ENCODE measurements around the gene ATG10.
"Not testable (repeated sequence)": the region's sequence is repeated elsewhere in the genome, so short reads cannot be mapped to it uniquely, and the experiment has no call there.

DNA sequence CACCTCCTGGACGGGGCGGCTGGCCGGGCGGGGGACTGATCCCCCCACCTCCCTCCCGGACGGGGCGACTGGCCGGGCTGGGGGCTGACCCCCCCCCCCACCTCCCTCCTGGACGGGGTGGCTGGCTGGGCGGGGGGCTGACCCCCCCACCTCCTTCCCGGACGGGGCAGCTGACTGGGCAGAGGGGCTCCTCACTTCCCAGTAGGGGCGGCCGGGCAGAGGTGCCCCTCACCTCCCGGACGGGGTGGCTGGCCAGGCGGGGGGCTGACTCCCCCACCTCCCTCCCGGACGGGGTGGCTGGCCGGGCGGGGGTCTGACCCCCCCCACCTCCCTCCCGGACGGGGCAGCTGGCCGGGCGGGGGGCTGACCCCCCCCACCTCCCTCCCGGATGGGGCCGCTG, 11.3 kb downstream of the ATG10 start:
- TF ChIP-seq EZH2 (IDR thresholded peaks at IDR 0.05; ENCODE audit: borderline replicate concordance, insufficient read depth, low read depth, low read length, poor library complexity, severe bottlenecking); CTCF (IDR thresholded peaks at IDR 0.05): not testable (repeated sequence)
